Lower leg skin (tissue), 4 donors: Measurements from ENCODE around the gene AGMO. TPM values are rescaled to one million over a fixed set of nuclear protein-coding genes. Genes with fewer than 3 reads are reported as not detected.

Experiments
- DNase-seq, 2 donors: peaks; one replicate each; pipeline ENCODE4 v3.0.0-alpha.2; 2019; ENCODE audit warnings: low spot score in 2 of 2
- H3K4me3 ChIP-seq: fragments of 200-600 bp; sonication (generic); 2 replicates; pipeline ENCODE4 v1.5.1; 2017; ENCODE audit warnings: mild to moderate bottlenecking, low read depth; ENCODE audit not compliant: poor library complexity, severe bottlenecking
- POLR2A ChIP-seq, 2 donors: fragments of 450-650 bp; IDR thresholded peaks; one replicate each; pipeline ENCODE4 v1.6.1; 2016 to 2017; ENCODE audit warnings: antibody characterized with exemption in 2 of 2, mild to moderate bottlenecking in 1 of 2, moderate library complexity in 1 of 2
- WGBS, 2 donors: methylation state at CpG; one replicate each; pipeline ENCODE4 v1.1.5; 2018; 5-methylcytosine and 5-hydroxymethylcytosine counted together
- intact Hi-C: fragments of 100-400 bp; cut with DNase I; formaldehyde crosslinking; loops from one replicate; pipeline ENCODE4 v1.15.0; 2023; ENCODE audit warnings: low total_unique reads
- total RNA-seq, 4 donors: library from RNA; depleted of rRNA; stranded (reverse); fragments of >200 nt; gene quantifications; one replicate each; pipeline ENCODE4 v1.1.0, GENCODE V29; 2016
- TF ChIP-seq, protein P1 (sequence below), 3 donors: fragments of 450-650 bp; IDR thresholded peaks; one replicate each; pipeline ENCODE4 v1.5.1; 2016; ENCODE audit warnings: antibody characterized with exemption in 3 of 3, mild to moderate bottlenecking in 3 of 3, moderate library complexity in 2 of 3

AGMO gene
- total RNA-seq, 4 donors from 2014 or later, result 0.15 to 0.58 (median 0.22) TPM; not detected in 1

- 19 to 27% methylated on average over 2 of the region's 2 CpGs for WGBS, 2 donors
- no peak for DNase-seq
- H3K4me3 ChIP-seq, result no peak overlapping the region
- TF ChIP-seq POLR2A (IDR thresholded peaks at IDR 0.05), result no peak
- TF ChIP-seq, protein P1, sequence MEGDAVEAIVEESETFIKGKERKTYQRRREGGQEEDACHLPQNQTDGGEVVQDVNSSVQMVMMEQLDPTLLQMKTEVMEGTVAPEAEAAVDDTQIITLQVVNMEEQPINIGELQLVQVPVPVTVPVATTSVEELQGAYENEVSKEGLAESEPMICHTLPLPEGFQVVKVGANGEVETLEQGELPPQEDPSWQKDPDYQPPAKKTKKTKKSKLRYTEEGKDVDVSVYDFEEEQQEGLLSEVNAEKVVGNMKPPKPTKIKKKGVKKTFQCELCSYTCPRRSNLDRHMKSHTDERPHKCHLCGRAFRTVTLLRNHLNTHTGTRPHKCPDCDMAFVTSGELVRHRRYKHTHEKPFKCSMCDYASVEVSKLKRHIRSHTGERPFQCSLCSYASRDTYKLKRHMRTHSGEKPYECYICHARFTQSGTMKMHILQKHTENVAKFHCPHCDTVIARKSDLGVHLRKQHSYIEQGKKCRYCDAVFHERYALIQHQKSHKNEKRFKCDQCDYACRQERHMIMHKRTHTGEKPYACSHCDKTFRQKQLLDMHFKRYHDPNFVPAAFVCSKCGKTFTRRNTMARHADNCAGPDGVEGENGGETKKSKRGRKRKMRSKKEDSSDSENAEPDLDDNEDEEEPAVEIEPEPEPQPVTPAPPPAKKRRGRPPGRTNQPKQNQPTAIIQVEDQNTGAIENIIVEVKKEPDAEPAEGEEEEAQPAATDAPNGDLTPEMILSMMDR (IDR thresholded peaks at IDR 0.05), result no peak
- intact Hi-C loops, result no loop called here
Measured at GRCh38 chr7:15481132-15481531, 80.7 kb downstream of the AGMO start.

GRCh38 chr7:15478401-15478800 lies 83.4 kb downstream of the AGMO start:
- no peak overlapping the region for H3K4me3 ChIP-seq
- WGBS, 2 donors, result 75 to 80% methylated on average over 4 of the region's 4 CpGs
- TF ChIP-seq, protein P1 (IDR thresholded peaks at IDR 0.05), result no peak
- TF ChIP-seq POLR2A (IDR thresholded peaks at IDR 0.05), result no peak
- intact Hi-C loops, result no loop called here
- no peak for DNase-seq

GRCh38 chr7:15476531-15476918 lies 85.3 kb downstream of the AGMO start:
- 73 to 74% methylated on average over 3 of the region's 3 CpGs for WGBS, 2 donors
- intact Hi-C loops, result no loop called here
- TF ChIP-seq POLR2A (IDR thresholded peaks at IDR 0.05), result no peak
- TF ChIP-seq, protein P1 (IDR thresholded peaks at IDR 0.05), result no peak
- no peak overlapping the region for H3K4me3 ChIP-seq
- DNase-seq, result no peak

DNA sequence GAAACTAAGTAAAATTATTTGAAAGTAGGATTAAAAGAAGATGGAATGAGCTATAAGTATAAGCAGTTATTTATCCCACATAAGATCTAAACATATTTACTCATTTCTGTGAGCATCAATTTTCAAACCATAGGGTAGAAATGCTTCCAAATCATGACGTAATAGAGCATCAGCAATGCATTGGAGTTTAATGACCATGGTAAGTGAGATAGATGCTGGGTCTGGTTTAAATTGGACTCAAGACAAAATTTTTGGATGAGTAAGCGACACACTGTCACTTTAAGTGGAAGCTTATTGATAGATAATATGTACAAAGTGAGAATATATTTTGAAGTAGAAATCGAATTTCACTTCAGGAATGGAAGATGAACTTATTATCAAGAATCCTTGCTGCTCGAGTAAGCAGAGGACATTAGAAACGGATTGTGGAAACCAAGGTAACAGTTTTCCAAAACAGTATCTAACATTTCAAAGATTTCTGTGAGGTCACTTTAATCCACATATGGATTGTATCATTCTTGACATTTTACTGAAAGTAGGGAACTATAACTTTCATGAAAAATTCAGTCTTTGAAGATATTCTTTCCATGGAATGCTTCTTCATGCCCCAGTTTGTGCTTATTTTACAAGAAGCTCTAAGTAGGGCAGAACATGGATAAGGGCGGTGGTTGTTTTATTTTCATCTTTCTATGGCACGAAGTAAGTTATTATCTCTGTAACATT lies 85.8 kb downstream of the AGMO start:
- no peak overlapping the region for H3K4me3 ChIP-seq
- TF ChIP-seq POLR2A (IDR thresholded peaks at IDR 0.05), result no peak
- TF ChIP-seq, protein P1 (IDR thresholded peaks at IDR 0.05), result no peak
- intact Hi-C loops, result no loop called here
- 51 to 60% methylated on average over 7 of the region's 7 CpGs for whole genome bisulfite sequencing, 2 donors
- no peak for DNase-seq

DNA sequence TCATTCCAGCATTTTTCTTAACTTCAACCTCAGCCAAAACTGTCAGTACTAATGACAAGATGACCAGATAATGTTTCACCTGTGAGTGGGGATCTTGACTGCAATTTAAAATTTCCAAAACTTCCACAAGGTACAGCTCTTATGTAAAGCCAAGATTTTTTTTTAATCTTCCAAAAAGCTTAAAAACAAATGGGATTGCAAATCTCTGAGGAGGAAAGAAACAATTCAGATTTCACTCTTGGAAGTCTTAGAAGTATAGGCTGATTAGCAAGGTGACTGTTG lies 90.2 kb downstream of the AGMO start:
- no peak for TF ChIP-seq POLR2A (IDR thresholded peaks at IDR 0.05)
- TF ChIP-seq, protein P1 (IDR thresholded peaks at IDR 0.05), result no peak
- no peak overlapping the region for H3K4me3 ChIP-seq
- no peak for DNase-seq
- intact Hi-C loops, result no loop called here
